Colonic mucosa (tissue), 4 donors: ENCODE results near the gene RPL19. TPM values are rescaled to one million over a fixed set of nuclear protein-coding genes. Genes with fewer than 3 reads are reported as not detected.
A peak's percentile ranks its signal among the peaks of the same experiment; 100 is the strongest.

Experiments
- DNase-seq: peaks from one replicate; pipeline ENCODE4 v3.0.0-alpha.2; 2020
- H3K27ac ChIP-seq: fragments of 200-600 bp; one replicate; pipeline ENCODE4 v1.8.0; 2021
- H3K27me3 ChIP-seq: fragments of 200-600 bp; one replicate; pipeline ENCODE4 v1.8.0; 2021
- H3K36me3 ChIP-seq: fragments of 200-600 bp; one replicate; pipeline ENCODE4 v1.8.0; 2021
- H3K4me1 ChIP-seq: fragments of 200-600 bp; one replicate; pipeline ENCODE4 v1.8.0; 2021; ENCODE audit warnings: mild to moderate bottlenecking
- H3K4me3 ChIP-seq: fragments of 200-600 bp; one replicate; pipeline ENCODE4 v1.8.0; 2021
- H3K9ac ChIP-seq, 2 donors: one replicate each; pipeline ENCODE4 v1.7.0; 2013; ENCODE audit warnings: control low read depth in 2 of 2, low read depth in 2 of 2, low read length in 2 of 2
- H3K9me3 ChIP-seq: fragments of 200-600 bp; one replicate; pipeline ENCODE4 v1.8.0; 2021
- CTCF ChIP-seq: fragments of 200-600 bp; IDR thresholded peaks from one replicate; pipeline ENCODE4 v1.8.0; 2022; ENCODE audit warnings: antibody characterized with exemption, mild to moderate bottlenecking
- intact Hi-C: fragments of 100-400 bp; cut with DNase I; formaldehyde crosslinking; loops from one replicate; pipeline ENCODE4 v1.14.1; 2022
- total RNA-seq, 2 donors: library from RNA; stranded (reverse); fragmentation: NEBNext Ultra II Directional in 1 of 2; extraction: Animal tissue kit (Norgen Biotek cat#: 25700) in 1 of 2; gene quantifications; one replicate each; pipeline ENCODE4 v1.2.1, GENCODE V29; 2021
- donor health status: healthy.
- donor health status: DM: no; HTN: no; CAD: no.
- donor health status: DM: no; HTN: no; CAD: no.

Gene RPL19
- total RNA-seq, 2 donors from 2014 or later: 1,557 to 1,567 TPM

- Histone ChIP-seq H3K27me3 (no peaks in the 10 kb centered on the region), H3K4me1 (peaks cover 10% of the 10 kb centered on the region), H3K36me3 (peaks cover 11% of the 10 kb centered on the region), H3K27ac (peak overlapping the region; percentile 91), H3K9ac (peak overlapping the region in 1 of 2 donors; percentile 21), H3K9me3 (no peaks in the 10 kb centered on the region), H3K4me3 (no peak overlapping the region)
- intact Hi-C loops: no loop called here
- no peak for TF ChIP-seq CTCF
- no peak for DNase-seq
Measured at GRCh38 chr17:39198186-39198566, 1.9 kb upstream of the RPL19 start.

GRCh38 chr17:39199820-39200069, 338 bp upstream of the RPL19 start:
- intact Hi-C loops: no loop called here
- Histone ChIP-seq H3K36me3 (peaks cover 16% of the 10 kb centered on the region), H3K9me3 (no peaks in the 10 kb centered on the region), H3K9ac (peak overlapping the region; percentile 26 to 99), H3K27me3 (no peaks in the 10 kb centered on the region), H3K4me1 (peaks cover 10% of the 10 kb centered on the region), H3K4me3 (peak overlapping the region; percentile 96), H3K27ac (peak overlapping the region; percentile 91)
- peak; percentile 91 for DNase-seq
- no peak for TF ChIP-seq CTCF

- H3K9me3 ChIP-seq: no peaks in the 10 kb centered on the region
- H3K4me3 ChIP-seq: peak overlapping the region; percentile 96
- TF ChIP-seq CTCF: no peak
- H3K27ac ChIP-seq: peak overlapping the region; percentile 91
- peaks cover 10% of the 10 kb centered on the region for H3K4me1 ChIP-seq
- DNase-seq: no peak
- H3K9ac ChIP-seq: peak overlapping the region; percentile 90 to 99
- intact Hi-C loops: no loop called here
- peaks cover 17% of the 10 kb centered on the region for H3K36me3 ChIP-seq
- no peaks in the 10 kb centered on the region for H3K27me3 ChIP-seq
Measured at GRCh38 chr17:39200957-39201510, 951 bp downstream of the RPL19 start.

GRCh38 chr17:39204245-39204644, 4.2 kb downstream of the RPL19 start:
- no peaks in the 10 kb centered on the region for H3K27me3 ChIP-seq
- DNase-seq: no peak
- no peak for TF ChIP-seq CTCF
- no peak overlapping the region for H3K9ac ChIP-seq
- H3K4me3 ChIP-seq: no peak overlapping the region
- intact Hi-C loops: no loop called here
- H3K36me3 ChIP-seq: peaks cover 17% of the 10 kb centered on the region
- H3K27ac ChIP-seq: no peak overlapping the region
- no peaks in the 10 kb centered on the region for H3K9me3 ChIP-seq
- H3K4me1 ChIP-seq: peaks cover 17% of the 10 kb centered on the region

- Histone ChIP-seq H3K27me3 (no peaks in the 10 kb centered on the region), H3K36me3 (peaks cover 17% of the 10 kb centered on the region), H3K4me1 (peaks cover 25% of the 10 kb centered on the region), H3K9me3 (no peaks in the 10 kb centered on the region), H3K9ac (no peak overlapping the region), H3K4me3 (no peak overlapping the region), H3K27ac (no peak overlapping the region)
- TF ChIP-seq CTCF: no peak
- no peak for DNase-seq
- intact Hi-C loops: loop anchor here (5.0 kb wide), 1 partner anchor 37 kb away; no protein-coding TSS in a partner anchor
Measured at GRCh38 chr17:39205112-39205526, 5.0 kb downstream of the RPL19 start.
